ENCODE measurements around the gene EIF4A2.

DNA sequence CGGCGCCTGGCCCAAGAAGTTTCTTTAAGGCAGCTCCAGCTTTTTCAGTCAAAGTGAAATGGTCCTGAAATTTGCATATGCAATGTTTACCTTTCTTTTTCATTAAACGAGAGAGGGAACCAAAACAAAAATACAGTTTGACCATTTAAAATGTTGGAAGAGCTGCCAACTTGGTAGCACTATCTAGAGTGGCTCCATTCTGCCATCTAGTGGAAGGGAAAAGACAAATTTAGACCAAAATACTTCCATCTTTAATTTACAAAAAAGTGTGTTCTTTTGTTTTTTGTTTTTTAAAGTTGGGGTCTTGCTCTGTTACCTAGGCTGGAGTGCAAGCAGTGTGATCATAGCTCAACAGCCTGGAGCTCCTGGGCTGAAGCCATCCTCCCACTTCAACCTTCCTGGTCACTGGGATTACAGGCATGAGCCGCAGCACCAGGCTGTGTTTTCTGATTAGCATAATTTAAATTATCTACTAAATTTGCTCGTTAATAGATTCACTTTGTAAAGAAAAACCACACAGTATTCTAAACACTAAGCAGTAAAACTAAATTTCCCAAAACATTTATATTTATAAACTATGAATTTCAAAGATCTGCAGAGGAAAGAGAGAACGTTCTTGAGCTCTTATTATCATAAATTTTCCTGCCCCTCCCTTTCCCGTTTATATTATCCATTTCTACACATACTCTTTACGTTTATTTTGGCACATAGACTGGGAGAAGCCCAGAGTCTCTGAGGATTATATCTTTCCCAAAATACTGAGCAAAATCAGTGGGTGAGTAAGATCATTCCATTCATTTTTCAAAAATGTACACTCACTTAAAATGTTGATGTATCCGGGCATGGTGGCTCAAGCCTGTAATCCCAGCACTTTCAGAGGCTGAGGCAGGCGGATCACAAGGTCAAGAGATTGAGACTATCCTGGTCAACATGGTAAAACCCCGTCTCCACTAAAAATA lies 38.3 kb downstream of the EIF4A2 start:
- TF ChIP-seq, protein P1, sequence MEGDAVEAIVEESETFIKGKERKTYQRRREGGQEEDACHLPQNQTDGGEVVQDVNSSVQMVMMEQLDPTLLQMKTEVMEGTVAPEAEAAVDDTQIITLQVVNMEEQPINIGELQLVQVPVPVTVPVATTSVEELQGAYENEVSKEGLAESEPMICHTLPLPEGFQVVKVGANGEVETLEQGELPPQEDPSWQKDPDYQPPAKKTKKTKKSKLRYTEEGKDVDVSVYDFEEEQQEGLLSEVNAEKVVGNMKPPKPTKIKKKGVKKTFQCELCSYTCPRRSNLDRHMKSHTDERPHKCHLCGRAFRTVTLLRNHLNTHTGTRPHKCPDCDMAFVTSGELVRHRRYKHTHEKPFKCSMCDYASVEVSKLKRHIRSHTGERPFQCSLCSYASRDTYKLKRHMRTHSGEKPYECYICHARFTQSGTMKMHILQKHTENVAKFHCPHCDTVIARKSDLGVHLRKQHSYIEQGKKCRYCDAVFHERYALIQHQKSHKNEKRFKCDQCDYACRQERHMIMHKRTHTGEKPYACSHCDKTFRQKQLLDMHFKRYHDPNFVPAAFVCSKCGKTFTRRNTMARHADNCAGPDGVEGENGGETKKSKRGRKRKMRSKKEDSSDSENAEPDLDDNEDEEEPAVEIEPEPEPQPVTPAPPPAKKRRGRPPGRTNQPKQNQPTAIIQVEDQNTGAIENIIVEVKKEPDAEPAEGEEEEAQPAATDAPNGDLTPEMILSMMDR (IDR thresholded peaks at IDR 0.05; ENCODE audit: low read length): peak; percentile 81
- TF ChIP-seq EZH2 (optimal IDR thresholded peaks at IDR 0.05; ENCODE audit: low read depth, low read length): no peak
